Fibroblast of villous mesenchyme (primary cell): ENCODE measurements around the gene PDZD8. TPM values are rescaled to one million over a fixed set of nuclear protein-coding genes. Genes with fewer than 3 reads are reported as not detected.
A peak's percentile ranks its signal among the peaks of the same experiment; 100 is the strongest.

Experiments
- DNase-seq: peaks from one replicate; pipeline ENCODE4 v3.0.0-alpha.2; 2010; ENCODE audit warnings: low read depth
- H3K4me3 ChIP-seq: 2 replicates; pipeline ENCODE4 v1.5.1; 2011; ENCODE audit warnings: low read depth, mild to moderate bottlenecking, low read length
- total RNA-seq: library from RNA; depleted of rRNA; stranded (reverse); fragments of >200 nt; gene quantifications from 2 replicates; pipeline ENCODE4 v1.2.3, GENCODE V29; 2012
- TF ChIP-seq, protein P1 (sequence below): IDR thresholded peaks from 2 replicates; pipeline ENCODE4 v1.5.1; 2012; ENCODE audit warnings: low read depth, mild to moderate bottlenecking, low read length; ENCODE audit not compliant: insufficient read depth

The PDZD8 gene
- total RNA-seq, 1 donor: 37.1 TPM

DNA sequence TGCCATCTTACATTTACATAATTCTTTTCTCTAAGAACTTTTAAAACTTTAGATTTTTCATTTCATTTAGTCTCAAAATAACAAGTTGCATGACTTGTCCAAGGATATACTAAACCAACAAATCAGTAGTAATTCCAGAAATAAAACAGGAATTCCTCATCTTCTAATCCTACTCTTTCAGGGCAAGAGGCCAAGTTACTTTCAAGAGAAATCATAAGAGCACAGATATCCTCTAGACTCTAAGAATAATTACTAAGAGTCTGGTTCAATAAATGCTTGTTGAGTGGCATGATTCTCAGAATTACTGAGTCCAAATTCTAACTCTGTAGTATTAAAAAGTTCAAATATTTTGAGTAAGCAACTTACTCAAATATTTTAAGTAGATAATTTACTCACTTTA is 12.9 kb downstream of the PDZD8 start:
- no peak overlapping the region for H3K4me3 ChIP-seq
- DNase-seq: no peak
- TF ChIP-seq, protein P1, sequence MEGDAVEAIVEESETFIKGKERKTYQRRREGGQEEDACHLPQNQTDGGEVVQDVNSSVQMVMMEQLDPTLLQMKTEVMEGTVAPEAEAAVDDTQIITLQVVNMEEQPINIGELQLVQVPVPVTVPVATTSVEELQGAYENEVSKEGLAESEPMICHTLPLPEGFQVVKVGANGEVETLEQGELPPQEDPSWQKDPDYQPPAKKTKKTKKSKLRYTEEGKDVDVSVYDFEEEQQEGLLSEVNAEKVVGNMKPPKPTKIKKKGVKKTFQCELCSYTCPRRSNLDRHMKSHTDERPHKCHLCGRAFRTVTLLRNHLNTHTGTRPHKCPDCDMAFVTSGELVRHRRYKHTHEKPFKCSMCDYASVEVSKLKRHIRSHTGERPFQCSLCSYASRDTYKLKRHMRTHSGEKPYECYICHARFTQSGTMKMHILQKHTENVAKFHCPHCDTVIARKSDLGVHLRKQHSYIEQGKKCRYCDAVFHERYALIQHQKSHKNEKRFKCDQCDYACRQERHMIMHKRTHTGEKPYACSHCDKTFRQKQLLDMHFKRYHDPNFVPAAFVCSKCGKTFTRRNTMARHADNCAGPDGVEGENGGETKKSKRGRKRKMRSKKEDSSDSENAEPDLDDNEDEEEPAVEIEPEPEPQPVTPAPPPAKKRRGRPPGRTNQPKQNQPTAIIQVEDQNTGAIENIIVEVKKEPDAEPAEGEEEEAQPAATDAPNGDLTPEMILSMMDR: no peak

DNA sequence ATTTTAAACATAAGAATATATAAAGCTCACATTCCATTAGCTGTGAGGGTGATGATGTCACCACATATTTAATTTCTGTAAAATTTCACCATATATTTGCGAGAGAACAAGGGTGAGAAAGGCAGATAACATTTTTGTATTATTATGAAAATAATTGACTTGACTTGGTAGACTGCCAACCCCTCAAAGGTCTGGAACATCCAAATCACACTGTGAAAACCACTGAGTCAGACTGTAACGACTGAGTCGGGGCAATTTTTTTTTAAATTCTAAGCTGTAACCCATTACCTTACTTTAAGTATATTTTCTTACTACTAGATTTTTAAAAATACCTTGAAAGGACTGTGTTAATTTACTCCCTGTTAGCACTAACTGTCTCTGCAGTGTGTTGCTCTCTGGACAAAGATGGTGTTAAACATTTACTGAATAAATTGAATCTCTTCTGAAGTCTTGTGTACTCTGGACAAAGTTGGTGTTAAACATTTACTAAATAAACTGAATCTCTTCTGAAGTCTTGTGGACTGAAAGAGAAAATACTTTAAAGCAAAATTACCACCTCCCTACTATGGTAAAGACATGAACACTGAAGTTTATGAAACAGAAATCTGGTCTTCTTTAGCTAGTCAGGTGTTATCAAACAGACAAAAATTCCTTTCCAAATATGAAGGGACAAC is 14.1 kb downstream of the PDZD8 start:
- no peak overlapping the region for H3K4me3 ChIP-seq
- DNase-seq: peak; percentile 19
- TF ChIP-seq, protein P1: no peak

DNA sequence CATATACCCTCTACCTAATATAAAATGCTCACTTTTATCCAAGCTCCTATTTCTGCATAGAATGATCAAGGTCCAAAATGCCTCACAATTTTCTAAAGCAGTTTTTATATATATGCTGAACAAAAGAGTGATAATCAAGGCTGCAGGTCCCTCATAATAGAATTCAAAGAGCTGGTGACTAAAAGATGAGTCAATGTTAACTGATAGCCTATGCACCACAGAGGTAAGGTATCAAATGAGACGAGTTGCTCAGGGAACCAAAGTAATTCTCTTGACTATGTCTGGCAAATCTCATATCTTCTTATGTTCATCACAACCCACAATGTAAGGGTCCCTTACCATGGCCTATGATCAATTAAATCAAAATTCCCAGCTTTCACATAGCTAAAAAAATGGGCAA is 15.2 kb downstream of the PDZD8 start:
- no peak overlapping the region for H3K4me3 ChIP-seq
- no peak for DNase-seq
- TF ChIP-seq, protein P1: no peak

DNA sequence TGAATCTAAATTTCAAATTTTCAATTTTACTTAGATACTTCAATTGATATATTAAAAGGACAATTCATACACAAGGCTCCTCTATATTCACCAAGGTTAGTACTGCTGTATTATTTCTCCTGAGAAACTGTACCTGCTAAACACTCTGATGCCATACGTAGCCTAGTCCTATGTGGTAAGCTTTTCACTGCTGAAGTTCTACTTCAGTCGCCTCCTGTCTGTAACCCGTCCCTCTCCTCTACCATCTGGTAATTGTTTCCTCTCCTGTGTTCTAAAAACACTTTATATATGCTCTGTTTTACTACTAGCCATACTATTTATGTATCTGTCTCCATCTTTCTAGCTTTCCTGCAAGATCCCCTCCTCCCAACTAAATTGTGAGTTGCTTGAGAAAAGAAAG is 20.2 kb downstream of the PDZD8 start:
- TF ChIP-seq, protein P1: no peak
- no peak overlapping the region for H3K4me3 ChIP-seq
- no peak for DNase-seq

DNA sequence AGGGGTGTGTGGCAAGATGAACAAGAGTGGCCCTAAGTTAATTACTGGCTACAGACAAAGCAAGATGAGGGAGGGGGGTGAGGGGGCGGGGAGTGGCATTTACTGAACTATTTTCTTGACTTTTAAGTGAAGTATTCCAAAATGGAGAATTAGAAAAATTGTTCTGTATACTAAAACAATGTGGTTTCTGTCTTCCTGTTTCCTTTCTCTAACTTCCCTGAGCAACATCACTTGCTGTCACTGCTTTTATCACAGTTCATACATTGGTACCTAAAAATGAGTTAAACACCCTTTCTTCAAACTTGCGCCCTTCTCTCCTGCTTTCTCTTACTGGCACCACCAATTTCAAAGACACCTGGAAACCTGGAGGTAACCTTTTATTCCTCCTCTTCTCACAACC is 21.6 kb downstream of the PDZD8 start:
- TF ChIP-seq, protein P1: no peak
- DNase-seq: no peak
- H3K4me3 ChIP-seq: no peak overlapping the region

DNA sequence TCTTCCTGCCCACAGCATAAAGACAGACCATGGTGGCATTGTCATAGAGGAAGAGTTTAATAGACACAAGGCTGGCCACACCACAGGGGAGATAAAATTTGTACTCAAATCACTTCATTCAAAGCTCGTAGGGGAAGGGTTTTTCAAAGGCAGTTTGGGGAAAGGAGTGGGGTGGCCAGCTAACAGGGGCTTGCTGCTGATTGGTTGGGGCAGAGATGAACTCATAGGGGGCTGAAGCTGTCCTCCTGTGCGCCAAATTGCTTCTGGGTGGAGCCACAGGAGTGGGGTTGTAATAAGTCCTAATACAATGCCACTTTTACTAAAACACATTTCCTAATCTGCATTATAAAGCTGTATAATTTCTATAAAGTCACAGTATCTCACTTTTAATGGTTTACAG is 22.5 kb downstream of the PDZD8 start:
- TF ChIP-seq, protein P1: no peak
- H3K4me3 ChIP-seq: no peak overlapping the region
- no peak for DNase-seq

DNA sequence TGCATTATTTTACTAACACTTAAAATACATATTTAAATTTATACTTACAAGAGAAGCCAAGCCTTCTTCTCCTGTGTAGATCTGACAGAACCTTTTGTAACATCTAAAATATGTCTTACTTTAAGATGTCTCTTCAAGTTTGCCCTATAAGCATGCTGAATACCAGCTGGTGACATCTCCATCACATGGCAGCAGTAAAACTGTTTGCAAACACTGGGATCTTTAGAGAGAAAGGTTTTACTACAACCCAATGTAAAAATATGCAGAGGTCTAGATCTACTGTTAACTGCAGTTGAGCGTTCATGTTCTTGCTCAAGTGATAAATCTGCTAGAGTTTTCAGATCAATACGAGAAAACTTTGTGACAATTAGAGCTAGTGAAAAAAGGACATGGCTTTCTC is 23.2 kb downstream of the PDZD8 start:
- H3K4me3 ChIP-seq: no peak overlapping the region
- TF ChIP-seq, protein P1: no peak

More for the DNA sequence above, 23.2 kb downstream of the PDZD8 start:
- no peak for DNase-seq
